HEK293 (cell line): ENCODE results near the gene PPP2R2D.

Source experiments
- CTCF ChIP-seq: fragments of 450-650 bp; formaldehyde crosslinking; IDR thresholded peaks from 2 replicates; pipeline ENCODE4 v1.5.1; 2016; ENCODE audit warnings: missing biosample characterization, missing genetic modification characterization
- KLF17 ChIP-seq: fragments of 450-650 bp; formaldehyde crosslinking; IDR thresholded peaks from 2 replicates; pipeline ENCODE4 v1.5.1; 2016; ENCODE audit warnings: missing biosample characterization, missing genetic modification characterization
- PBX3 ChIP-seq: sonication (generic); formaldehyde crosslinking; IDR thresholded peaks from 2 replicates; pipeline ENCODE4 v1.8.1; 2022; ENCODE audit warnings: mild to moderate bottlenecking, moderate library complexity, missing genetic modification reagents
- SETDB1 ChIP-seq: IDR thresholded peaks from one replicate; pipeline ENCODE4 v1.6.1; 2017; ENCODE audit warnings: mild to moderate bottlenecking, low read length, moderate library complexity, mixed read lengths; ENCODE audit not compliant: insufficient read length
- TSHZ1 ChIP-seq: fragments of 450-650 bp; formaldehyde crosslinking; IDR thresholded peaks from 2 replicates; pipeline ENCODE4 v1.5.1; 2016; ENCODE audit warnings: missing biosample characterization, missing genetic modification characterization, borderline replicate concordance
- YY1 ChIP-seq: fragments of 450-650 bp; formaldehyde crosslinking; IDR thresholded peaks from 2 replicates; pipeline ENCODE4 v1.5.1; 2018; ENCODE audit warnings: missing biosample characterization, missing genetic modification characterization
- ZNF362 ChIP-seq: fragments of 450-650 bp; formaldehyde crosslinking; IDR thresholded peaks from 2 replicates; pipeline ENCODE4 v1.5.1; 2016; ENCODE audit warnings: missing biosample characterization, missing genetic modification characterization
- ZNF548 ChIP-seq: fragments of 450-650 bp; formaldehyde crosslinking; IDR thresholded peaks from 2 replicates; pipeline ENCODE4 v1.5.1; 2016; ENCODE audit warnings: missing biosample characterization, missing genetic modification characterization
- ZNF561 ChIP-seq: fragments of 450-650 bp; IDR thresholded peaks from 2 replicates; pipeline ENCODE4 v1.5.1; 2018; ENCODE audit warnings: missing biosample characterization, missing genetic modification characterization, borderline replicate concordance
- ZNF623 ChIP-seq: fragments of 450-650 bp; formaldehyde crosslinking; IDR thresholded peaks from 2 replicates; pipeline ENCODE4 v1.5.1; 2016; ENCODE audit warnings: missing biosample characterization, missing genetic modification characterization
- ZNF658 ChIP-seq: fragments of 450-650 bp; formaldehyde crosslinking; IDR thresholded peaks from 2 replicates; pipeline ENCODE4; 2016; ENCODE audit warnings: missing biosample characterization, missing genetic modification characterization
- ZNF843 ChIP-seq: fragments of 450-650 bp; formaldehyde crosslinking; IDR thresholded peaks from 2 replicates; pipeline ENCODE4 v1.5.1; 2016; ENCODE audit warnings: missing biosample characterization, missing genetic modification characterization
- ZSCAN18 ChIP-seq: fragments of 450-650 bp; formaldehyde crosslinking; IDR thresholded peaks from 2 replicates; pipeline ENCODE4 v1.5.1; 2016; ENCODE audit warnings: missing biosample characterization, missing genetic modification characterization
- ZSCAN5A ChIP-seq: fragments of 450-650 bp; formaldehyde crosslinking; IDR thresholded peaks from 2 replicates; pipeline ENCODE4 v1.5.1; 2016; ENCODE audit warnings: missing biosample characterization, missing genetic modification characterization

- no peak for TF ChIP-seq CTCF (tag by site-specific recombination)
- no peak for TF ChIP-seq KLF17 (tag by site-specific recombination)
- TF ChIP-seq ZSCAN18 (tag by site-specific recombination) = no peak
- no peak for TF ChIP-seq PBX3 (CRISPR knock-in tag)
- TF ChIP-seq ZSCAN5A (tag by site-specific recombination) = no peak
- no peak for TF ChIP-seq TSHZ1
- TF ChIP-seq ZNF362 (tag by site-specific recombination) = no peak
- no peak for TF ChIP-seq SETDB1
- no peak for TF ChIP-seq YY1
- TF ChIP-seq ZNF623 (tag by site-specific recombination) = no peak
- no peak for TF ChIP-seq ZNF658 (tag by site-specific recombination)
- no peak for TF ChIP-seq ZNF561
- no peak for TF ChIP-seq ZNF843 (tag by site-specific recombination)
- no peak for TF ChIP-seq ZNF548 (tag by site-specific recombination)
Observed at GRCh38 chr10:131978366-131978765, 77.6 kb downstream of the PPP2R2D start.
